Endothelial cell of umbilical vein (primary cell): ENCODE data around the gene HIRA. TPM values are rescaled to one million over a fixed set of nuclear protein-coding genes. Genes with fewer than 3 reads are reported as not detected.

ENCODE experiments used
- BruUV-seq: library from RNA; stranded (reverse); fragments of 400-500 nt; replicated peaks from 2 replicates; lab custom pipeline; 2021; lab: Mats Ljungman, UMichigan
- CTCF ChIA-PET: fragments of 300-600, 350-600 bp; sonication (Branson Sonifier 250); formaldehyde crosslinking; loops from one replicate; lab custom pipeline; 2021; ENCODE audit warnings: antibody characterized with exemption, inconsistent platforms; lab: Charles Lee
- POLR2A ChIA-PET: fragments of 300-600, 350-600 bp; sonication (Branson Sonifier 250); formaldehyde crosslinking; loops from one replicate; lab custom pipeline; 2021; ENCODE audit warnings: antibody characterized with exemption, inconsistent platforms; lab: Charles Lee
- DNase-seq: peaks from one replicate; pipeline ENCODE4 v3.0.0-alpha.2; 2011; ENCODE audit warnings: low read depth, low spot score
- FAIRE-seq: peaks from 2 replicates; lab custom pipeline; 2011; peaks lifted over from hg19 to GRCh38; lab: Jason Lieb, UNC
- H2AFZ ChIP-seq: 2 replicates; pipeline ENCODE4 v1.6.0; 2012; ENCODE audit warnings: low read depth, low read length, control low read depth, inconsistent platforms
- H3K27ac ChIP-seq: 2 replicates; pipeline ENCODE4 v1.5.1; 2011; ENCODE audit warnings: low read depth, mild to moderate bottlenecking, control low read depth, low read length, moderate library complexity; ENCODE audit not compliant: insufficient read depth
- H3K27me3 ChIP-seq, 2 experiments: 2 replicates each; pipeline versions ENCODE4 v1.6.0 to v1.6.1; 2011; ENCODE audit warnings: low read length in 2 of 2, mixed read lengths in 1 of 2; ENCODE audit not compliant: control insufficient read depth in 2 of 2, insufficient read depth in 2 of 2
- H3K36me3 ChIP-seq, 2 experiments: 2 replicates in 1 of 2; 3 replicates in 1 of 2; pipeline ENCODE4 v1.5.1; 2011; ENCODE audit warnings: low read length in 2 of 2, mild to moderate bottlenecking in 1 of 2, moderate library complexity in 1 of 2; ENCODE audit not compliant: control insufficient read depth in 2 of 2, insufficient read depth in 2 of 2; ENCODE audit errors: extremely low read depth in 1 of 2
- H3K4me1 ChIP-seq: 3 replicates; pipeline ENCODE4 v1.5.1; 2011; ENCODE audit warnings: mild to moderate bottlenecking, low read length; ENCODE audit not compliant: control insufficient read depth, insufficient read depth; ENCODE audit errors: extremely low read depth
- H3K4me2 ChIP-seq: 2 replicates; pipeline ENCODE4 v1.6.1; 2011; ENCODE audit warnings: low read length, control low read depth, mixed read lengths; ENCODE audit not compliant: insufficient read depth
- H3K4me3 ChIP-seq, 3 experiments: fragments of 200-600 bp in 1 of 3; sonication (generic), shearing (Covaris generic) in 1 of 3; replicated peaks in 1 of 3; 2 replicates each; pipeline ENCODE4 v1.5.1; 2011 to 2016; ENCODE audit warnings: control low read depth in 3 of 3, low read length in 3 of 3, mild to moderate bottlenecking in 2 of 3, inconsistent platforms in 1 of 3, low read depth in 1 of 3, moderate library complexity in 1 of 3; ENCODE audit not compliant: insufficient read depth in 1 of 3
- H3K79me2 ChIP-seq: 2 replicates; pipeline ENCODE4 v1.6.0; 2012; ENCODE audit warnings: low read length, inconsistent platforms; ENCODE audit not compliant: control insufficient read depth, insufficient read depth
- H3K9ac ChIP-seq: replicated peaks from 2 replicates; pipeline ENCODE3; 2011; ENCODE audit warnings: low read length, control low read depth; ENCODE audit not compliant: insufficient read depth; ENCODE audit errors: extremely low read depth
- H3K9me1 ChIP-seq: replicated peaks from 3 replicates; pipeline ENCODE4 v1.6.0; 2011; ENCODE audit warnings: mild to moderate bottlenecking, low read length; ENCODE audit not compliant: control insufficient read depth, insufficient read depth; ENCODE audit errors: extremely low read depth
- H3K9me3 ChIP-seq: replicated peaks from 2 replicates; pipeline ENCODE4 v1.5.1; 2012; ENCODE audit warnings: low read length, inconsistent platforms; ENCODE audit not compliant: control insufficient read depth, insufficient read depth
- H4K20me1 ChIP-seq: replicated peaks from 2 replicates; pipeline ENCODE3; 2011; ENCODE audit warnings: mild to moderate bottlenecking, low read length; ENCODE audit not compliant: control insufficient read depth, insufficient read depth; ENCODE audit errors: extremely low read depth
- CTCF ChIP-seq, 2 donors: IDR thresholded peaks; 1 replicate in 1 of 2; 2 replicates in 1 of 2; pipeline ENCODE4 v1.5.1; 2011; ENCODE audit warnings: low read length in 2 of 2, mild to moderate bottlenecking in 2 of 2, moderate library complexity in 2 of 2, control low read depth in 1 of 2, inconsistent platforms in 1 of 2, low read depth in 1 of 2; ENCODE audit not compliant: insufficient read depth in 1 of 2; ENCODE audit errors: extremely low read depth in 1 of 2
- EZH2 ChIP-seq: IDR thresholded peaks from 2 replicates; pipeline ENCODE4 v1.6.1; 2012; ENCODE audit warnings: borderline replicate concordance, low read depth, mild to moderate bottlenecking, moderate library complexity, low read length, inconsistent platforms; ENCODE audit not compliant: severe bottlenecking
- FOS ChIP-seq: IDR thresholded peaks from 2 replicates; pipeline ENCODE4 v1.6.1; 2011; ENCODE audit warnings: mild to moderate bottlenecking, low read length, moderate library complexity, borderline replicate concordance; ENCODE audit not compliant: insufficient read depth
- GATA2 ChIP-seq: IDR thresholded peaks from 2 replicates; pipeline ENCODE4 v1.7.0; 2011; ENCODE audit warnings: low read depth, mild to moderate bottlenecking, moderate library complexity, mixed read lengths, low read length; ENCODE audit not compliant: insufficient read length, insufficient read depth
- JUN ChIP-seq: IDR thresholded peaks from 2 replicates; pipeline ENCODE4 v1.6.1; 2011; ENCODE audit warnings: borderline replicate concordance, low read depth; ENCODE audit not compliant: insufficient read length, insufficient read depth
- MAX ChIP-seq: IDR thresholded peaks from 2 replicates; pipeline ENCODE4 v1.6.1; 2011; ENCODE audit not compliant: insufficient read depth, insufficient read length
- MYC ChIP-seq: IDR thresholded peaks from one replicate; pipeline ENCODE4 v1.6.1; 2011; ENCODE audit warnings: mild to moderate bottlenecking, low read depth, low read length
- POLR2A ChIP-seq: IDR thresholded peaks from 2 replicates; pipeline ENCODE4 v1.6.1; 2012; ENCODE audit warnings: low read depth, mild to moderate bottlenecking, control low read depth, low read length
- POLR2AphosphoS5 ChIP-seq: IDR thresholded peaks from 2 replicates; pipeline ENCODE4 v1.6.1; 2012; ENCODE audit warnings: low read depth, mild to moderate bottlenecking, control low read depth, low read length, moderate library complexity; ENCODE audit not compliant: insufficient read depth
- dilution Hi-C: fragments of 300-500 bp; cut with MboI; formaldehyde crosslinking; loops from one replicate; pipeline ENCODE4 v1.15.0; 2019; ENCODE audit warnings: low sequenced_read_pairs; ENCODE audit not compliant: extremely low pct_ligation_motif_present
- intact Hi-C: fragments of 100-400 bp; cut with micrococcal nuclease; formaldehyde crosslinking; loops from one replicate; pipeline ENCODE4 v1.10.0; 2022
- polyA plus RNA-seq, 4 experiments: library from polyadenylated mRNA; depleted of rRNA in 3 of 4; stranded (reverse) in 3 of 4; unstranded in 1 of 4; fragments of >200 nt; gene quantifications; 2 replicates each; pipeline versions ENCODE4 v1.2.1 to v1.2.3, GENCODE V29; 2011 to 2012; ENCODE audit warnings: missing spikeins in 1 of 4
- total RNA-seq: library from RNA; stranded (reverse); gene quantifications from 2 replicates; pipeline ENCODE4 v1.2.3, GENCODE V29; 2021

The HIRA gene
- total and polyA plus RNA-seq, 2 donors (not counting 3 experiments of a cell fraction or from before 2014, with no cell fraction given), result 17.3 to 27.7 TPM

- DNase-seq, result no peak
- TF ChIP-seq MAX (no peak), POLR2A (no peak), EZH2 (no peak), JUN (no peak), GATA2 (no peak), FOS (no peak), MYC (no peak), CTCF (IDR thresholded peaks at IDR 0.05; ENCODE audit: extremely low read depth in 1 of 2, insufficient read depth in 1 of 2, low read depth in 1 of 2, low read length in 2 of 2) (no peak), POLR2AphosphoS5 (no peak)
- no peak overlapping the region for H3K4me2 ChIP-seq
- dilution Hi-C loops (no loop called here), intact Hi-C loops (no loop called here)
- H3K36me3 ChIP-seq, result peaks cover 23 to 28% of the 10 kb centered on the region in 2 experiments
- H3K9me1 ChIP-seq, result no peaks in the 10 kb centered on the region
- no peaks in the 10 kb centered on the region for H4K20me1 ChIP-seq
- no peak overlapping the region for H2AFZ ChIP-seq
- no peak overlapping the region for H3K4me3 ChIP-seq
- H3K27ac ChIP-seq, result no peak overlapping the region
- ChIA-PET POLR2A (no interaction called here), CTCF (interaction anchor here (0.9 kb wide), 1 partner anchor 171 kb away, joined by 3 read pairs; no protein-coding TSS in a partner anchor)
- H3K9ac ChIP-seq, result no peak overlapping the region
- no peak for FAIRE-seq
- H3K4me1 ChIP-seq, result no peaks in the 10 kb centered on the region
- no peaks in the 10 kb centered on the region for H3K9me3 ChIP-seq
- H3K27me3 ChIP-seq, result no peaks in the 10 kb centered on the region
- no peaks in the 10 kb centered on the region for H3K79me2 ChIP-seq
- BruUV-seq, result no TSS peak
Measured at GRCh38 chr22:19350947-19351346, 80.6 kb downstream of the HIRA start.
